ENCODE data around the gene KSR1. TPM values are rescaled to one million over a fixed set of nuclear protein-coding genes. Genes with fewer than 3 reads are reported as not detected.
"Not testable (repeated sequence)": the region's sequence is repeated elsewhere in the genome, so short reads cannot be mapped to it uniquely, and the experiment has no call there.

The KSR1 gene
- total and polyA plus RNA-seq, 2 of the 8 experiments (the other 6 are each of a cell fraction or from before 2014, with no cell fraction given), result 14.1 to 34.7 TPM

GRCh38 chr17:27647765-27648164, 191.5 kb downstream of the KSR1 start (continued):
- TF ChIP-seq CTBP2 (IDR thresholded peaks at IDR 0.05; ENCODE audit: borderline replicate concordance, insufficient read depth, insufficient read length, low read length), result no peak
- no peak for TF ChIP-seq SRF (IDR thresholded peaks at IDR 0.05; ENCODE audit: low read depth, low read length)
- no peak for TF ChIP-seq RNF2 (IDR thresholded peaks at IDR 0.05; ENCODE audit: borderline replicate concordance, low read depth, low read length, missing control alignments, poor library complexity, severe bottlenecking)
- TF ChIP-seq SIX5 (IDR thresholded peaks at IDR 0.05; ENCODE audit: low read depth, low read length), result no peak
- no peak for TF ChIP-seq PHF8 (conservative IDR thresholded peaks at IDR 0.05; ENCODE audit: low read depth, low read length)
- TF ChIP-seq RAD21 (IDR thresholded peaks at IDR 0.05 in 1 of 2, conservative IDR thresholded peaks at IDR 0.05 in 1 of 2; ENCODE audit: low read depth in 2 of 2, low read length in 2 of 2), result no peak
- no peak for TF ChIP-seq CBX5 (IDR thresholded peaks at IDR 0.05; ENCODE audit: low read depth, low read length)
- no peak for TF ChIP-seq POU5F1 (IDR thresholded peaks at IDR 0.05; ENCODE audit: low read depth, low read length)
- no peak for TF ChIP-seq EGR1 (IDR thresholded peaks at IDR 0.05; ENCODE audit: borderline replicate concordance, low read depth, low read length)
- TF ChIP-seq KDM4A (IDR thresholded peaks at IDR 0.05; ENCODE audit: low read depth, low read length, severe bottlenecking), result no peak

- H2BK20ac ChIP-seq (ENCODE audit: low read length); H2BK5ac ChIP-seq (ENCODE audit: low read depth, low read length); H4K8ac ChIP-seq (ENCODE audit: extremely low read depth, insufficient read depth, low read length); H3K23me2 ChIP-seq (ENCODE audit: low read depth, low read length); H2BK12ac ChIP-seq (ENCODE audit: low read depth, low read length); H3K27ac ChIP-seq (ENCODE audit: low read depth, low read length); H3K4me2 ChIP-seq (ENCODE audit: insufficient read depth in 1 of 2, low read depth in 2 of 2, low read length in 2 of 2); H2BK15ac ChIP-seq (ENCODE audit: low read length); H3K36me3 ChIP-seq (ENCODE audit: control insufficient read depth in 2 of 4, insufficient read depth in 4 of 4, low read length in 3 of 4); POLR2A ChIA-PET (ENCODE audit: partially characterized antibody); H3K9ac ChIP-seq (replicated peaks in 1 of 4; ENCODE audit: extremely low read depth in 1 of 4, low read depth in 3 of 4, low read length in 3 of 4); H4K20me1 ChIP-seq (replicated peaks in 1 of 2; ENCODE audit: control insufficient read depth in 1 of 2, insufficient read depth in 2 of 2, low read length in 2 of 2); H3K9me3 ChIP-seq (ENCODE audit: insufficient read depth in 2 of 2, low read depth in 1 of 2, low read length in 1 of 2); H4K91ac ChIP-seq (replicated peaks; ENCODE audit: insufficient read length, low read length); H3K79me1 ChIP-seq (ENCODE audit: low read depth, low read length); H2AFZ ChIP-seq (ENCODE audit: low read length); DNase-seq (ENCODE audit: low read depth in 1 of 2, low spot score in 2 of 2); H2BK120ac ChIP-seq (replicated peaks; ENCODE audit: low read depth, low read length); H3K18ac ChIP-seq (ENCODE audit: extremely low read depth, low read length); H3K27me3 ChIP-seq (replicated peaks in 1 of 4; ENCODE audit: control insufficient read depth in 3 of 4, extremely low read depth in 1 of 4, insufficient read depth in 3 of 4, low read length in 3 of 4); H3K56ac ChIP-seq (replicated peaks; ENCODE audit: insufficient read length, low read depth, low read length); H3K79me2 ChIP-seq (ENCODE audit: control insufficient read depth in 1 of 2, insufficient read depth in 2 of 2, low read length in 2 of 2); H3K14ac ChIP-seq (ENCODE audit: insufficient read length); H3K4me3 ChIP-seq (ENCODE audit: extremely low read depth in 1 of 4, insufficient read depth in 2 of 4, low read depth in 3 of 4, low read length in 4 of 4); H4K5ac ChIP-seq (ENCODE audit: insufficient read length, low read depth, low read length); H3K4me1 ChIP-seq (replicated peaks in 1 of 4; ENCODE audit: control insufficient read depth in 3 of 4, insufficient read depth in 4 of 4, low read length in 3 of 4); H3K23ac ChIP-seq (ENCODE audit: insufficient read length); H2AK5ac ChIP-seq (ENCODE audit: low read depth, low read length); H3K4ac ChIP-seq (replicated peaks; ENCODE audit: insufficient read length, low read depth, low read length); FAIRE-seq: not testable (repeated sequence)
- CTCF ChIA-PET (ENCODE audit: partially characterized antibody), result interaction anchor here (1.8 to 18.4 kb wide), 6 partner anchors 9 to 109 kb away, joined by 6 to 338 read pairs (median 53); partner anchors contain the start of gene LGALS9
- 100% methylated on average over 1 of the region's 5 CpGs; no CpG with 5 or more reads in 1 of the 2 experiments for WGBS, 2 experiments (ENCODE audit: extremely low coverage in 1 of 2, insufficient coverage in 1 of 2, insufficient read length in 1 of 2, insufficient replicate concordance in 2 of 2, low coverage in 1 of 2, low lambda C conversion rate in 2 of 2, missing lambda C conversion rate in 1 of 2)
These were observed 192.9 kb downstream of the KSR1 start for GRCh38 chr17:27649111-27649571.

All from H1 (cell line).